H1 (cell line): ENCODE measurements around the gene SBK2. TPM values are rescaled to one million over a fixed set of nuclear protein-coding genes. Genes with fewer than 3 reads are reported as not detected.

Experiments
- CBX8 ChIP-seq: fragments of 300-800, 300-1000 bp; sonication (generic); IDR thresholded peaks from 2 replicates; pipeline ENCODE4 v1.7.1; 2016; ENCODE audit warnings: low read depth, low read length, borderline replicate concordance
- EP300 ChIP-seq, 2 experiments: IDR thresholded peaks; 1 replicate in 1 of 2; 2 replicates in 1 of 2; pipeline ENCODE4 v1.6.1; 2011 to 2012; ENCODE audit warnings: low read depth in 2 of 2, low read length in 2 of 2, mild to moderate bottlenecking in 2 of 2, borderline replicate concordance in 1 of 2, inconsistent platforms in 1 of 2, moderate library complexity in 1 of 2
- POLR2A ChIP-seq, 2 experiments: IDR thresholded peaks; 1 replicate in 1 of 2; 2 replicates in 1 of 2; pipeline ENCODE4 v1.6.1; 2011; ENCODE audit warnings: low read depth in 2 of 2, low read length in 2 of 2, mild to moderate bottlenecking in 2 of 2; ENCODE audit errors: control extremely low read depth in 1 of 2
- SIN3A ChIP-seq, 2 experiments: IDR thresholded peaks in 1 of 2; conservative IDR thresholded peaks in 1 of 2; 2 replicates each; pipeline ENCODE4 v1.6.1; 2011 to 2012; ENCODE audit warnings: low read length in 2 of 2, improper control_type of control experiment in 1 of 2, low read depth in 1 of 2, mild to moderate bottlenecking in 1 of 2
- SIX5 ChIP-seq: IDR thresholded peaks from 2 replicates; pipeline ENCODE4 v1.6.1; 2011; ENCODE audit warnings: mild to moderate bottlenecking, low read depth, low read length
- polyA plus RNA-seq, 7 experiments: library from polyadenylated mRNA; depleted of rRNA in 3 of 7; stranded (reverse) in 5 of 7; unstranded in 2 of 7; fragments of >200 nt in 5 of 7; fragments of 200-250 nt in 2 of 7; gene quantifications; 1 replicate in 5 of 7; 2 replicates in 1 of 7; 4 replicates in 1 of 7; pipeline versions ENCODE4 v1.2.1 to v1.2.3, GENCODE V29; 2011 to 2013; ENCODE audit warnings: missing spikeins in 2 of 7, mixed read lengths in 2 of 7
- total RNA-seq: library from RNA; stranded (reverse); fragmentation: NEBNext Ultra II Directional; extraction: Animal tissue kit (Norgen Biotek cat#: 25700); gene quantifications from 2 replicates; pipeline ENCODE4 v1.2.1, GENCODE V29; 2021
- TF ChIP-seq, protein P1 (sequence below), 3 experiments: IDR thresholded peaks; 1 replicate in 2 of 3; 2 replicates in 1 of 3; pipeline versions ENCODE4 v1.5.1 to v1.6.1; 2011; ENCODE audit warnings: low read length in 3 of 3, mild to moderate bottlenecking in 3 of 3, inconsistent platforms in 2 of 3, low read depth in 1 of 3, moderate library complexity in 1 of 3; ENCODE audit not compliant: insufficient read depth in 1 of 3; ENCODE audit errors: control extremely low read depth in 1 of 3

Gene SBK2
- total and polyA plus RNA-seq, 2 of the 8 experiments (the other 6 are each of a cell fraction or from before 2014, with no cell fraction given), result 3.2 to 4.1 TPM

DNA sequence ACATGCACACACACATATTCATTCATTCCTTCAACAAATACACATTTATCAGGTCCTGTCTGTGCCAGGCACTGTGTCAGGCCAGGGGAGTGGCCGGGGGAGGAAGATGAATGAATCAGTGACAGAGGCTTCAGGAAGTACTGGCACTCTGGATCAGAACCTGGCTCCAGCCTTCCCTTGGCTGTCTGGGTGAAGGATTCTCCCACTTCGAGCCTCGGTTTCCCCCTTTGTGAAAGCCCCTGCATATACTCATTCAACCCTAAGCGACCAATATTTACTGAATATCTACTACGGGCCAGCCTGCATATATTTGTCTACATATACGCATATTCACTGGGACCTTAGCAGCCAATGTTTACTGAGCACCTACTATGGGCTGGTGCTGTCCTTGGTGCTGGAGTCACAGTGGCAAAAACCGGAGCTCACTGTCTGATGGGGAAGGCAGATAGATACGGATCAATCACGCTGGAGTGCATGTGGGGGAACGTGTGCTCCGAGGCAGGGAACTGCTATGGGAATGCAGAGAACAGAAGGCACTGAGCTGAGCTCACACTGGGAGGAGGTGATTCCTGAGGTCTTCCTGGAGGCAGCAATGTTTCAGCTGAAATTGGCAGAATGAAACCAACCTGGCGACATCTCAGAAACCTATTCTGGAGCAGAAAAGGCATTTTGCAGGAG is 44.4 kb upstream of the SBK2 start (continued):
- TF ChIP-seq SIX5 (no peak), SIN3A (conservative IDR thresholded peaks at IDR 0.05 in 1 of 2, IDR thresholded peaks at IDR 0.05 in 1 of 2; ENCODE audit: low read depth in 1 of 2, low read length in 2 of 2) (peak; percentile 60 to 94; a peak in 3 of 4 replicates), POLR2A (IDR thresholded peaks at IDR 0.05; ENCODE audit: control extremely low read depth in 1 of 2, low read depth in 2 of 2, low read length in 2 of 2) (no peak), EP300 (IDR thresholded peaks at IDR 0.05; ENCODE audit: borderline replicate concordance in 1 of 2, low read depth in 2 of 2, low read length in 2 of 2) (no peak), CBX8 (no peak)
- TF ChIP-seq, protein P1, sequence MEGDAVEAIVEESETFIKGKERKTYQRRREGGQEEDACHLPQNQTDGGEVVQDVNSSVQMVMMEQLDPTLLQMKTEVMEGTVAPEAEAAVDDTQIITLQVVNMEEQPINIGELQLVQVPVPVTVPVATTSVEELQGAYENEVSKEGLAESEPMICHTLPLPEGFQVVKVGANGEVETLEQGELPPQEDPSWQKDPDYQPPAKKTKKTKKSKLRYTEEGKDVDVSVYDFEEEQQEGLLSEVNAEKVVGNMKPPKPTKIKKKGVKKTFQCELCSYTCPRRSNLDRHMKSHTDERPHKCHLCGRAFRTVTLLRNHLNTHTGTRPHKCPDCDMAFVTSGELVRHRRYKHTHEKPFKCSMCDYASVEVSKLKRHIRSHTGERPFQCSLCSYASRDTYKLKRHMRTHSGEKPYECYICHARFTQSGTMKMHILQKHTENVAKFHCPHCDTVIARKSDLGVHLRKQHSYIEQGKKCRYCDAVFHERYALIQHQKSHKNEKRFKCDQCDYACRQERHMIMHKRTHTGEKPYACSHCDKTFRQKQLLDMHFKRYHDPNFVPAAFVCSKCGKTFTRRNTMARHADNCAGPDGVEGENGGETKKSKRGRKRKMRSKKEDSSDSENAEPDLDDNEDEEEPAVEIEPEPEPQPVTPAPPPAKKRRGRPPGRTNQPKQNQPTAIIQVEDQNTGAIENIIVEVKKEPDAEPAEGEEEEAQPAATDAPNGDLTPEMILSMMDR (IDR thresholded peaks at IDR 0.05; ENCODE audit: control extremely low read depth in 1 of 3, insufficient read depth in 1 of 3, low read depth in 1 of 3, low read length in 3 of 3), result no peak
